IMR-90 (cell line): ENCODE data around the gene ZKSCAN8. TPM values are rescaled to one million over a fixed set of nuclear protein-coding genes. Genes with fewer than 3 reads are reported as not detected.

Source experiments
- ATAC-seq: fragments of 200-7000 bp; cut with Tn5 transposase; 2 replicates; pipeline ENCODE4 v1.9.1; 2020; ENCODE audit warnings: low read depth, mild to moderate bottlenecking, moderate library complexity
- BruUV-seq: library from RNA; stranded (reverse); fragments of 400-500 nt; replicated peaks from 2 replicates; lab custom pipeline; 2021; lab: Mats Ljungman, UMichigan
- CTCF ChIA-PET: fragments of 300-600 bp; formaldehyde crosslinking; extraction: SDS; loops from one replicate; lab custom pipeline; 2021; ENCODE audit warnings: antibody characterized with exemption; lab: Yijun Ruan, JAX
- POLR2A ChIA-PET: fragments of 300-600 bp; sonication (Branson Sonifier 250); formaldehyde crosslinking; loops from one replicate; lab custom pipeline; 2022; ENCODE audit warnings: antibody characterized with exemption; ENCODE audit not compliant: unreplicated experiment; lab: Charles Lee
- DNase-seq: peaks from one replicate; pipeline ENCODE4 v3.0.0; 2013
- H2AFZ ChIP-seq: replicated peaks from 2 replicates; pipeline ENCODE3; 2013; ENCODE audit warnings: low read length, mild to moderate bottlenecking; ENCODE audit not compliant: poor library complexity
- H2AK5ac ChIP-seq: 2 replicates; pipeline ENCODE4 v1.6.1; 2013; ENCODE audit warnings: low read depth, low read length, inconsistent platforms
- H2AK9ac ChIP-seq: replicated peaks from 2 replicates; pipeline ENCODE3; 2013; ENCODE audit warnings: mild to moderate bottlenecking, low read depth, low read length, moderate library complexity; ENCODE audit not compliant: poor library complexity
- H2BK120ac ChIP-seq: 2 replicates; pipeline ENCODE4 v1.6.1; 2013; ENCODE audit warnings: low read depth, low read length, inconsistent platforms
- H2BK15ac ChIP-seq: 3 replicates; pipeline ENCODE4 v1.6.1; 2013; ENCODE audit warnings: low read depth, low read length, inconsistent platforms
- H2BK20ac ChIP-seq: 2 replicates; pipeline ENCODE4 v1.6.1; 2013; ENCODE audit warnings: low read depth, mild to moderate bottlenecking, inconsistent platforms, low read length, moderate library complexity
- H2BK5ac ChIP-seq: 2 replicates; pipeline ENCODE4 v1.6.1; 2013; ENCODE audit warnings: mild to moderate bottlenecking, low read depth, low read length, inconsistent platforms; ENCODE audit not compliant: poor library complexity, severe bottlenecking
- H3K14ac ChIP-seq: replicated peaks from 2 replicates; pipeline ENCODE4 v1.6.1; 2013; ENCODE audit warnings: low read depth, low read length, inconsistent platforms
- H3K18ac ChIP-seq: 2 replicates; pipeline ENCODE4 v1.6.1; 2013; ENCODE audit warnings: low read depth, low read length, control low read depth
- H3K23ac ChIP-seq: 2 replicates; pipeline ENCODE4 v1.6.1; 2013; ENCODE audit warnings: low read depth, low read length, inconsistent platforms
- H3K27ac ChIP-seq: 2 replicates; pipeline ENCODE4 v1.5.1; 2013; ENCODE audit warnings: mild to moderate bottlenecking, control low read depth, low read length; ENCODE audit not compliant: insufficient read depth
- H3K27me3 ChIP-seq: 2 replicates; pipeline ENCODE4 v1.6.1; 2013; ENCODE audit warnings: low read length; ENCODE audit not compliant: control insufficient read depth, insufficient read depth
- H3K36me3 ChIP-seq: 2 replicates; pipeline ENCODE4 v1.6.1; 2013; ENCODE audit warnings: low read length, mixed read lengths; ENCODE audit not compliant: control insufficient read depth, insufficient read depth
- H3K4ac ChIP-seq: 2 replicates; pipeline ENCODE4 v1.6.1; 2013; ENCODE audit warnings: low read depth, low read length, inconsistent platforms
- H3K4me1 ChIP-seq: 2 replicates; pipeline ENCODE4 v1.6.1; 2013; ENCODE audit warnings: low read length, mixed read lengths; ENCODE audit not compliant: control insufficient read depth, insufficient read depth
- H3K4me2 ChIP-seq: 2 replicates; pipeline ENCODE4 v1.6.1; 2013; ENCODE audit warnings: low read depth, mild to moderate bottlenecking, control low read depth, low read length, moderate library complexity
- H3K4me3 ChIP-seq: 2 replicates; pipeline ENCODE4 v1.5.1; 2013; ENCODE audit warnings: low read depth, mild to moderate bottlenecking, control low read depth, low read length, moderate library complexity; ENCODE audit not compliant: insufficient read depth
- H3K56ac ChIP-seq: 2 replicates; pipeline ENCODE4 v1.6.1; 2013; ENCODE audit warnings: low read length, inconsistent platforms; ENCODE audit not compliant: insufficient read depth; ENCODE audit errors: extremely low read depth
- H3K79me1 ChIP-seq, 2 experiments: 2 replicates each; pipeline ENCODE4 v1.6.1; 2013; ENCODE audit warnings: low read length in 2 of 2, inconsistent platforms in 1 of 2, low read depth in 1 of 2
- H3K9ac ChIP-seq: 2 replicates; pipeline ENCODE4 v1.6.1; 2013; ENCODE audit warnings: low read depth, low read length, control low read depth
- H3K9me1 ChIP-seq: 2 replicates; pipeline ENCODE4 v1.6.1; 2013; ENCODE audit warnings: low read length, inconsistent platforms; ENCODE audit not compliant: insufficient read depth
- H3K9me3 ChIP-seq: 2 replicates; pipeline ENCODE4 v1.6.1; 2013; ENCODE audit warnings: low read length; ENCODE audit not compliant: control insufficient read depth, insufficient read depth
- H4K20me1 ChIP-seq: 2 replicates; pipeline ENCODE4 v1.6.1; 2013; ENCODE audit warnings: low read length, inconsistent platforms; ENCODE audit not compliant: insufficient read depth
- H4K5ac ChIP-seq: 2 replicates; pipeline ENCODE4 v1.6.1; 2013; ENCODE audit warnings: mild to moderate bottlenecking, low read depth, low read length, control low read depth
- H4K8ac ChIP-seq, 2 experiments: 2 replicates each; pipeline ENCODE4 v1.6.1; 2013; ENCODE audit warnings: low read depth in 2 of 2, low read length in 2 of 2, control low read depth in 1 of 2, inconsistent platforms in 1 of 2
- H4K91ac ChIP-seq: 2 replicates; pipeline ENCODE4 v1.6.1; 2013; ENCODE audit warnings: low read depth, low read length, inconsistent platforms; ENCODE audit not compliant: insufficient read depth
- BHLHE40 ChIP-seq: fragments of 150-350 bp; IDR thresholded peaks from 2 replicates; pipeline ENCODE4 v1.6.1; 2016; ENCODE audit warnings: mild to moderate bottlenecking, low read depth, low read length
- CEBPB ChIP-seq: IDR thresholded peaks from 2 replicates; pipeline ENCODE4 v1.6.1; 2012; ENCODE audit warnings: low read depth, low read length, improper control_type of control experiment
- CHD1 ChIP-seq: IDR thresholded peaks from 2 replicates; pipeline ENCODE4 v1.6.1; 2012; ENCODE audit warnings: low read depth, low read length, improper control_type of control experiment
- ELK1 ChIP-seq: fragments of 150-350 bp; IDR thresholded peaks from 2 replicates; pipeline ENCODE4 v1.6.1; 2016; ENCODE audit warnings: low read depth, mild to moderate bottlenecking, low read length, moderate library complexity, borderline replicate concordance
- FOS ChIP-seq: fragments of 150-350 bp; IDR thresholded peaks from 2 replicates; pipeline ENCODE4 v1.6.1; 2016; ENCODE audit warnings: low read depth, low read length
- MAFK ChIP-seq: IDR thresholded peaks from 2 replicates; pipeline ENCODE4 v1.6.1; 2012; ENCODE audit warnings: low read depth, low read length, improper control_type of control experiment
- MAZ ChIP-seq: IDR thresholded peaks from 2 replicates; pipeline ENCODE4 v1.6.1; 2012; ENCODE audit warnings: low read depth, mild to moderate bottlenecking, low read length, improper control_type of control experiment, moderate library complexity, borderline replicate concordance
- MXI1 ChIP-seq: IDR thresholded peaks from 2 replicates; pipeline ENCODE4 v1.6.1; 2012; ENCODE audit warnings: low read depth, mild to moderate bottlenecking, low read length, moderate library complexity, borderline replicate concordance
- NFE2L2 ChIP-seq: fragments of 150-350 bp; IDR thresholded peaks from 2 replicates; pipeline ENCODE4 v1.6.1; 2016; ENCODE audit warnings: low read depth, mild to moderate bottlenecking, low read length
- POLR2A ChIP-seq: IDR thresholded peaks from 2 replicates; pipeline ENCODE4 v1.6.1; 2012; ENCODE audit warnings: mild to moderate bottlenecking, low read depth, low read length
- RAD21 ChIP-seq: IDR thresholded peaks from 2 replicates; pipeline ENCODE4 v1.6.1; 2012; ENCODE audit warnings: low read length, improper control_type of control experiment
- RCOR1 ChIP-seq: IDR thresholded peaks from 2 replicates; pipeline ENCODE4 v1.6.1; 2012; ENCODE audit warnings: mild to moderate bottlenecking, low read length, improper control_type of control experiment; ENCODE audit not compliant: insufficient replicate concordance
- RFX5 ChIP-seq: IDR thresholded peaks from 2 replicates; pipeline ENCODE4 v1.8.0; 2012; ENCODE audit warnings: low read depth, mild to moderate bottlenecking, low read length, moderate library complexity
- SMC3 ChIP-seq: fragments of 150-350 bp; IDR thresholded peaks from 2 replicates; pipeline ENCODE4 v1.6.1; 2016; ENCODE audit warnings: low read depth, mild to moderate bottlenecking, antibody characterized with exemption, low read length, moderate library complexity
- USF2 ChIP-seq: fragments of 150-350 bp; IDR thresholded peaks from 2 replicates; pipeline ENCODE4 v1.6.1; 2017; ENCODE audit warnings: mild to moderate bottlenecking, antibody characterized with exemption, low read length, low read depth
- WGBS, 2 experiments: methylation state at CpG; one replicate each; pipeline versions ENCODE4 v1.1.5 to v1.1.7; 2013; ENCODE audit warnings: missing lambda C conversion rate in 2 of 2; ENCODE audit not compliant: insufficient read length in 1 of 2; ENCODE audit errors: extremely low coverage in 2 of 2; 5-methylcytosine and 5-hydroxymethylcytosine counted together
- dilution Hi-C: fragments of 300-500 bp; cut with HindIII; formaldehyde crosslinking; loops from one replicate; pipeline ENCODE4 v1.14.3; 2018; ENCODE audit warnings: low sequenced_read_pairs; ENCODE audit not compliant: unreplicated experiment
- in situ Hi-C: fragments of 300-500 bp; cut with MboI; formaldehyde crosslinking; loops from 3 replicates; pipeline ENCODE4 v1.14.3; 2019; ENCODE audit warnings: low sequenced_read_pairs, inconsistent platforms, mixed read lengths
- intact Hi-C: fragments of 100-400 bp; cut with micrococcal nuclease; formaldehyde crosslinking; loops from 2 replicates; pipeline ENCODE4 v1.10.0; 2022
- polyA plus RNA-seq, 3 experiments: library from polyadenylated mRNA; depleted of rRNA; stranded (reverse); fragments of >200 nt; gene quantifications; 2 replicates each; pipeline ENCODE4 v1.2.3, GENCODE V29; 2012; ENCODE audit warnings: low replicate concordance in 1 of 3
- total RNA-seq: library from RNA; depleted of rRNA; stranded (reverse); fragments of >200 nt; gene quantifications from 2 replicates; pipeline ENCODE4 v1.2.3, GENCODE V29; 2012
- TF ChIP-seq, protein P1 (sequence below): conservative IDR thresholded peaks from 2 replicates; pipeline ENCODE4 v1.5.1; 2012; ENCODE audit warnings: mild to moderate bottlenecking, low read depth, low read length, improper control_type of control experiment

Gene ZKSCAN8
- total and polyA plus RNA-seq, 2 of the 4 experiments (the other 2 are of a cell fraction), result 8.3 to 22.8 TPM

GRCh38 chr6:28200020-28200419 is 58.3 kb downstream of the ZKSCAN8 start:
- TF ChIP-seq POLR2A (no peak), MAFK (no peak), MAZ (no peak), NFE2L2 (no peak), RAD21 (no peak), MXI1 (no peak), RFX5 (no peak), SMC3 (no peak), CEBPB (no peak), FOS (no peak), ELK1 (no peak), RCOR1 (no peak), CHD1 (no peak), BHLHE40 (no peak), USF2 (no peak)
- TF ChIP-seq, protein P1, sequence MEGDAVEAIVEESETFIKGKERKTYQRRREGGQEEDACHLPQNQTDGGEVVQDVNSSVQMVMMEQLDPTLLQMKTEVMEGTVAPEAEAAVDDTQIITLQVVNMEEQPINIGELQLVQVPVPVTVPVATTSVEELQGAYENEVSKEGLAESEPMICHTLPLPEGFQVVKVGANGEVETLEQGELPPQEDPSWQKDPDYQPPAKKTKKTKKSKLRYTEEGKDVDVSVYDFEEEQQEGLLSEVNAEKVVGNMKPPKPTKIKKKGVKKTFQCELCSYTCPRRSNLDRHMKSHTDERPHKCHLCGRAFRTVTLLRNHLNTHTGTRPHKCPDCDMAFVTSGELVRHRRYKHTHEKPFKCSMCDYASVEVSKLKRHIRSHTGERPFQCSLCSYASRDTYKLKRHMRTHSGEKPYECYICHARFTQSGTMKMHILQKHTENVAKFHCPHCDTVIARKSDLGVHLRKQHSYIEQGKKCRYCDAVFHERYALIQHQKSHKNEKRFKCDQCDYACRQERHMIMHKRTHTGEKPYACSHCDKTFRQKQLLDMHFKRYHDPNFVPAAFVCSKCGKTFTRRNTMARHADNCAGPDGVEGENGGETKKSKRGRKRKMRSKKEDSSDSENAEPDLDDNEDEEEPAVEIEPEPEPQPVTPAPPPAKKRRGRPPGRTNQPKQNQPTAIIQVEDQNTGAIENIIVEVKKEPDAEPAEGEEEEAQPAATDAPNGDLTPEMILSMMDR, result no peak
- H3K4me2 ChIP-seq, result no peak overlapping the region
- no peak overlapping the region for H4K5ac ChIP-seq
- ChIA-PET CTCF (no interaction called here), POLR2A (no interaction called here)
- H2AK5ac ChIP-seq, result no peak overlapping the region
- no peak overlapping the region for H2BK20ac ChIP-seq
- H3K4me1 ChIP-seq, result no peaks in the 10 kb centered on the region
- H3K27ac ChIP-seq, result no peak overlapping the region
- no peak overlapping the region for H2BK15ac ChIP-seq
- peaks cover 5% of the 10 kb centered on the region for H3K9me3 ChIP-seq
- no peak overlapping the region for H4K8ac ChIP-seq
- H3K4ac ChIP-seq, result no peak overlapping the region
- H3K18ac ChIP-seq, result no peak overlapping the region
- no peak overlapping the region for H3K56ac ChIP-seq
- H3K14ac ChIP-seq, result no peak overlapping the region
- ATAC-seq (no peak), DNase-seq (no peak)
- no peaks in the 10 kb centered on the region for H3K79me1 ChIP-seq
- H3K4me3 ChIP-seq, result no peak overlapping the region
- no peak overlapping the region for H2BK5ac ChIP-seq
- dilution Hi-C loops, result no loop called here
- no peak overlapping the region for H2BK120ac ChIP-seq
- WGBS, 2 experiments, result no CpG with 5 or more reads among the region's 1 CpG
- H3K9me1 ChIP-seq, result no peaks in the 10 kb centered on the region
- in situ Hi-C loops, result no loop called here
- no peak overlapping the region for H3K9ac ChIP-seq
- H3K36me3 ChIP-seq, result no peaks in the 10 kb centered on the region
- intact Hi-C loops, result no loop called here
- H4K91ac ChIP-seq, result no peak overlapping the region
- no peak overlapping the region for H2AFZ ChIP-seq
- no peak overlapping the region for H3K23ac ChIP-seq
- BruUV-seq, result no TSS peak
- H2AK9ac ChIP-seq, result no peak overlapping the region
- peaks cover 3% of the 10 kb centered on the region; the same call in 1 of the 2 replicates for H3K27me3 ChIP-seq
- H4K20me1 ChIP-seq, result no peaks in the 10 kb centered on the region
